Measurements from ENCODE around the gene TOM1L2.

- TF ChIP-seq CTCF (IDR thresholded peaks at IDR 0.05; ENCODE audit: borderline replicate concordance, extremely low read depth, low read length, poor library complexity, severe bottlenecking) = no peak
- no peak for TF ChIP-seq EZH2 (IDR thresholded peaks at IDR 0.05; ENCODE audit: borderline replicate concordance, low read depth, low read length, severe bottlenecking)
These were observed 36.5 kb upstream of the TOM1L2 start for GRCh38 chr17:18008496-18009268.
